ENCODE measurements around the gene ILK. TPM values are rescaled to one million over a fixed set of nuclear protein-coding genes. Genes with fewer than 3 reads are reported as not detected.

ILK gene
- total RNA-seq, 2 donors from 2014 or later = 82.8 to 137 TPM

DNA sequence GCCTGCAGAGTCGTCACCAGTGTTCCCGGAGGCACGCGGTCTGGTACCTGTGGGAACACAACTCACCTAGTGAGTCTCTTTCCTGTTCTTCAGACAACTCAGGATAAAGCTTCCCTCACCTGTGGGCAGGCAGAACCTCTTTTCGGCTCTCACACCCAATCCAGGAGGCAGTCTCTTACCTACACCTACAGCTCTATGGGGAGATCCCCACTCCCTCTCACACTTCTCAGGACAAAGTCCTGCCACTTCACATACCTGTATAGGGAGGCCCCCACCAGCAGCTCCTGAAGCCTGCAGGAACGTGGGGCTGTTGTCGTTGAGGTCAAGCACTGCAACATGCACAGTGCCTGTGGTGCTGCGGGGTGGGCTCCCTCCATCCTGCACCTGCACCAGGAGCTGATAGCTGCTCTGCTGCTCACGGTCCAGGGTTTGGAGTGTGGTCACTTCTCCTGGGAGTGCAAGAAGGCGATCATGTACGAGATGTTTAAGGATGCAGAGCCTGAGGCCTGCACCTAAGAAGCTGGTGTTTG, 27.9 kb downstream of the ILK start:
- intact Hi-C loops (cut with DNase I) = no loop called here
- H3K4me1 ChIP-seq = peaks cover 44% of the 10 kb centered on the region
- TF ChIP-seq CTCF (IDR thresholded peaks at IDR 0.05) = no peak
- TF ChIP-seq POLR2A (IDR thresholded peaks at IDR 0.05) = no peak
- no peaks in the 10 kb centered on the region for H3K36me3 ChIP-seq (replicated peaks in 1 of 2; ENCODE audit: insufficient read depth in 1 of 2, low read depth in 2 of 2)
- ATAC-seq (no peak), DNase-seq (no peak)
- 87 to 91% methylated on average over 11 of the region's 11 CpGs for WGBS, 2 donors
- H3K9me3 ChIP-seq = no peaks in the 10 kb centered on the region
- no peak overlapping the region for H3K4me3 ChIP-seq
- H3K27me3 ChIP-seq = no peaks in the 10 kb centered on the region
- no peak overlapping the region for H3K27ac ChIP-seq

- intact Hi-C loops (cut with DNase I) = no loop called here
- H3K4me1 ChIP-seq = peaks cover 47% of the 10 kb centered on the region
- no peak for ATAC-seq
- H3K27me3 ChIP-seq = no peaks in the 10 kb centered on the region
- peak in 1 of 4 donors; percentile 11 for DNase-seq
- H3K27ac ChIP-seq = no peak overlapping the region
- H3K9me3 ChIP-seq = no peaks in the 10 kb centered on the region
- no peaks in the 10 kb centered on the region for H3K36me3 ChIP-seq (replicated peaks in 1 of 2; ENCODE audit: insufficient read depth in 1 of 2, low read depth in 2 of 2)
- TF ChIP-seq POLR2A (IDR thresholded peaks at IDR 0.05) (no peak), CTCF (IDR thresholded peaks at IDR 0.05) (no peak)
- no peak overlapping the region for H3K4me3 ChIP-seq
- 93 to 97% methylated on average over 17 to 28 of the region's 29 CpGs for WGBS, 2 donors
Observed at GRCh38 chr11:6632116-6633073, 28.8 kb downstream of the ILK start.

DNA sequence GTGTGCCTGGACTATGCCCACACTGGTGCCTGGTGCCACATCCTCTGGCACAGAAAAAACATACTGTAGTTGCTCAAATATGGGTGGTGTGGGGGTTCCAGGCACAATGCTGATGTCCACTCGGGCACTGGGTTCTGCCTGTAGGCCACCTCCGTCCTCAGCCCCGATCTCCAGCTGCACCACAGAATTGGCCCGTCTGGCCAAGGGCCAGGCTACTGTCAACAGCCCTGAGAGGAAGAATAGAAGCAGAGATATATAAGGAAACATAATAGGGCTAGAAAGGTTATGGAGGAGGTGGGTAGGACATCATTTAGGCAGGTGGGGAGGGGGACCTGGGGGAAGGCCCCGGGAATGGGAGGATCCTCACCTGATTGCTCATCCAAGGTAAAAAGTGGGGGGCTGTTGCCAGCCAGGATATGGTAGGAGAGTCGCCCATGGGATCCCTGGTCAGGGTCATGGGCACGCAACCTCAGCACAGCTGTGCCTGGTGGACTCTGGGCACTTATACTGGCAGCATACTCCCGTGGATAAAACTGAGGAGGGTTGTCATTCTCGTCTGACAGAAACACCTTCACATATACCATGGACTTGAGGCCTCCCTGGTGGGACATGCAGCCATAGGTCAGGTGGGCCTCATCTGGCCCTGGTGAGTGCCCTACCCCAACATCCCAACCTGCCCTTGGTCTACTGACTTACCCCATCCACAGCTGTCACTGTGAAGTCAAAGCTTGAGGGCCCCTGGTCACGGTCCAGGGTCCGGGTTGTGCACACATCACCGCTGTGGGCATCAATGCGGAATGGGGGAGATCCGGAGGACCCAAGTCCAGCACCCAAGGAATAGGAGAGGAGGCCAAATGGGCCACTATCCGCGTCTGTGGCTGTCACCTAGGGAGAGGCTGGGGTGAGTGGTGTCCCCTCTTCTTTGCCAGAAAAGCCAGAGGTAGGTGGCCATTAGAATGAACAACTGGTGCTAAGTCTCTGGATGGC, 30.1 kb downstream of the ILK start:
- no peak for TF ChIP-seq CTCF (IDR thresholded peaks at IDR 0.05)
- TF ChIP-seq POLR2A (IDR thresholded peaks at IDR 0.05) = no peak
- WGBS, 2 donors = 85 to 90% methylated on average over 9 to 16 of the region's 16 CpGs
- peak in 1 of 4 donors; percentile 11 for DNase-seq
- no peaks in the 10 kb centered on the region for H3K36me3 ChIP-seq (replicated peaks in 1 of 2; ENCODE audit: insufficient read depth in 1 of 2, low read depth in 2 of 2)
- H3K9me3 ChIP-seq = no peaks in the 10 kb centered on the region
- ATAC-seq = no peak
- intact Hi-C loops (cut with DNase I) = no loop called here
- H3K4me1 ChIP-seq = peaks cover 60% of the 10 kb centered on the region
- H3K4me3 ChIP-seq = no peak overlapping the region
- H3K27ac ChIP-seq = peak overlapping the region in 3 of 4 donors; percentile 41 to 76 (median 69)
- H3K27me3 ChIP-seq = no peaks in the 10 kb centered on the region

GRCh38 chr11:6634534-6634933, 31.0 kb downstream of the ILK start:
- no peaks in the 10 kb centered on the region for H3K9me3 ChIP-seq
- WGBS, 2 donors = 14 to 48% methylated on average over 1 of the region's 1 CpG
- no peaks in the 10 kb centered on the region for H3K36me3 ChIP-seq (replicated peaks in 1 of 2; ENCODE audit: insufficient read depth in 1 of 2, low read depth in 2 of 2)
- H3K27ac ChIP-seq = peak overlapping the region in 3 of 4 donors; percentile 41 to 76 (median 69)
- peaks cover 62% of the 10 kb centered on the region for H3K4me1 ChIP-seq
- TF ChIP-seq POLR2A (IDR thresholded peaks at IDR 0.05) (no peak), CTCF (IDR thresholded peaks at IDR 0.05) (no peak)
- no peak for DNase-seq
- ATAC-seq = peak; percentile 47
- no peaks in the 10 kb centered on the region for H3K27me3 ChIP-seq
- intact Hi-C loops (cut with DNase I) = no loop called here
- H3K4me3 ChIP-seq = no peak overlapping the region

Data from body of pancreas (tissue), 4 donors.